Measurements from ENCODE around the gene STARD10.

- no peak for TF ChIP-seq CTCF (IDR thresholded peaks at IDR 0.05)
- TF ChIP-seq POLR2A (IDR thresholded peaks at IDR 0.05): no peak
Observed at GRCh38 chr11:72754544-72755155, 39.2 kb downstream of the STARD10 start.
